Neural cell (in vitro differentiated cells): Measurements from ENCODE around the gene PHF11.

ENCODE experiments used
- EZH2 ChIP-seq: fragments of 200-600, 300-800 bp; shearing (Covaris generic), sonication (generic); IDR thresholded peaks from 2 replicates; pipeline ENCODE4 v1.6.1; 2014; ENCODE audit warnings: antibody characterized with exemption, low read length, borderline replicate concordance, mild to moderate bottlenecking; ENCODE audit not compliant: insufficient read depth, poor library complexity, severe bottlenecking
- MXI1 ChIP-seq: fragments of 450-650 bp; conservative IDR thresholded peaks from 2 replicates; pipeline ENCODE4 v1.6.1; 2014; ENCODE audit warnings: antibody characterized with exemption, mild to moderate bottlenecking; ENCODE audit not compliant: poor library complexity, severe bottlenecking
- POLR2AphosphoS5 ChIP-seq: IDR thresholded peaks from 2 replicates; pipeline ENCODE4 v1.6.1; 2012
- RAD21 ChIP-seq: fragments of 450-650 bp; conservative IDR thresholded peaks from 2 replicates; pipeline ENCODE4 v1.6.1; 2014; ENCODE audit warnings: antibody characterized with exemption, mild to moderate bottlenecking, moderate library complexity
- REST ChIP-seq: IDR thresholded peaks from 2 replicates; pipeline ENCODE4 v1.6.1; 2012; ENCODE audit warnings: borderline replicate concordance
- SMC3 ChIP-seq: fragments of 450-650 bp; conservative IDR thresholded peaks from 2 replicates; pipeline ENCODE4 v1.6.1; 2014; ENCODE audit warnings: antibody characterized with exemption, mild to moderate bottlenecking, moderate library complexity; ENCODE audit not compliant: poor library complexity
- TAF1 ChIP-seq: IDR thresholded peaks from 2 replicates; pipeline ENCODE4 v1.6.1; 2012; ENCODE audit warnings: low read depth
- TF ChIP-seq, protein P1 (sequence below): fragments of 450-650 bp; IDR thresholded peaks from 2 replicates; pipeline ENCODE4 v1.5.1; 2014; ENCODE audit warnings: antibody characterized with exemption, mild to moderate bottlenecking, moderate library complexity; ENCODE audit not compliant: poor library complexity, severe bottlenecking

DNA sequence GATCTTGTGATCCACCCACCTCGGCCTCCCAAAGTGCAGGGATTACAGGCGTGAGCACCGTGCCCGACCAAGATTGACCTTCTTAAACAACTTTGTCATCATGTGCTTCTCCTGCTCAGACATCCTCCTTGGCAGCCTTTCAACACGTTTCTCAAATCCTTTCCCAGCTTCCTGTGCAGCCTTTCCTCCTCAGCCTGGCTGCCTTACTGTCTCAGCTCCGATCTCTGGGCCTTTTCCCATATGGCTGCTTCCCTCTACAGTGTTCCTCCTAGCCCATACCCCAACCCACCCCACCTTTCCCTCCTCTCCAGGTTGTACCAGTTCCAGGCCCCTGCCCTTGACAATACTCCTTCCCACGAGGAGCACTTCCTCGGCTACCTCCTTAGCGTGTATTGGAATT lies 7.2 kb downstream of the PHF11 start:
- TF ChIP-seq, protein P1, sequence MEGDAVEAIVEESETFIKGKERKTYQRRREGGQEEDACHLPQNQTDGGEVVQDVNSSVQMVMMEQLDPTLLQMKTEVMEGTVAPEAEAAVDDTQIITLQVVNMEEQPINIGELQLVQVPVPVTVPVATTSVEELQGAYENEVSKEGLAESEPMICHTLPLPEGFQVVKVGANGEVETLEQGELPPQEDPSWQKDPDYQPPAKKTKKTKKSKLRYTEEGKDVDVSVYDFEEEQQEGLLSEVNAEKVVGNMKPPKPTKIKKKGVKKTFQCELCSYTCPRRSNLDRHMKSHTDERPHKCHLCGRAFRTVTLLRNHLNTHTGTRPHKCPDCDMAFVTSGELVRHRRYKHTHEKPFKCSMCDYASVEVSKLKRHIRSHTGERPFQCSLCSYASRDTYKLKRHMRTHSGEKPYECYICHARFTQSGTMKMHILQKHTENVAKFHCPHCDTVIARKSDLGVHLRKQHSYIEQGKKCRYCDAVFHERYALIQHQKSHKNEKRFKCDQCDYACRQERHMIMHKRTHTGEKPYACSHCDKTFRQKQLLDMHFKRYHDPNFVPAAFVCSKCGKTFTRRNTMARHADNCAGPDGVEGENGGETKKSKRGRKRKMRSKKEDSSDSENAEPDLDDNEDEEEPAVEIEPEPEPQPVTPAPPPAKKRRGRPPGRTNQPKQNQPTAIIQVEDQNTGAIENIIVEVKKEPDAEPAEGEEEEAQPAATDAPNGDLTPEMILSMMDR: no peak
- no peak for TF ChIP-seq POLR2AphosphoS5
- TF ChIP-seq REST: no peak
- TF ChIP-seq EZH2: no peak
- TF ChIP-seq TAF1: no peak
- TF ChIP-seq MXI1: no peak
- no peak for TF ChIP-seq SMC3
- TF ChIP-seq RAD21: no peak
